ENCODE results near the gene JAK3.
"Not testable (repeated sequence)": the region's sequence is repeated elsewhere in the genome, so short reads cannot be mapped to it uniquely, and the experiment has no call there.

Gene JAK3

GRCh38 chr19:17803264-17803896 is 44.4 kb downstream of the JAK3 start:
- no peak for DNase-seq (ENCODE audit: low read depth)

DNA sequence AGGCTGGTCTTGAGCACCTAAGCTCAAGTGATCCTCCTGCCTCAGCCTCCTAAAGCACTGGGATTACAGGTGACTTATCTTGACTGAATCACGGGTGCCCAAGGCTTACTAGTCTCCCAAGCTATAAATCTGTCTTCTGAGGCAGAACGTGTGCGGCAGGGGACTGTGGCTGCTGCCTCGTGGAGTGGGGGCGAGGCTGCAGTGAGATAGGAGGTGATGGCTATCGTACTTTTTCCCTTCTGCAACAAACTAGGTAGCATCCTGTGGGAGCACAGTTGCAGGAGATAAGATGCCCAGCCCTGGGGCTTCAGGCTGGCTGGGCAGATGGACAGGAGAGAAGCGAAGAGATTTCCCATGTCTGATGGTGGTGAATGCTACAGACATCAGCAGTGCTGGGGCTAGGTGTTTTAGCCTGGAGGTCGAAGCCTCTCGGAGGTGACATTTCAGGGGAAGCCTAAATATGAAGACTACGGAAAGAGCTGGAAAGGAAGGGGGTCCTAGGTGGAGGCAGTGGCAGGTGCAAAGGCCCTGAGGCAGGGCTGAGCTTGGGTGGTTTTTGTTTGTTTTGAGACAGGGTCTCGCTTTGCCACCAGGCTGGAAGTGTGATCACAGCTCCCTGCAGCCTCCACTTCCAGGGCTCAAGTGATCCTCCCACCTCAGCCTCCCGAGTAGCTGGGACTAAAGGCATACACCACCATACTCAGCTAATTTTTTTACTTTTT is 45.5 kb downstream of the JAK3 start:
- no peak for DNase-seq (ENCODE audit: low read depth)

- DNase-seq (ENCODE audit: low read depth), result not testable (repeated sequence)
These were observed 49.2 kb downstream of the JAK3 start for GRCh38 chr19:17798599-17798998.

GRCh38 chr19:17797424-17798201 is 50.2 kb downstream of the JAK3 start:
- no peak for DNase-seq (ENCODE audit: low read depth)

DNA sequence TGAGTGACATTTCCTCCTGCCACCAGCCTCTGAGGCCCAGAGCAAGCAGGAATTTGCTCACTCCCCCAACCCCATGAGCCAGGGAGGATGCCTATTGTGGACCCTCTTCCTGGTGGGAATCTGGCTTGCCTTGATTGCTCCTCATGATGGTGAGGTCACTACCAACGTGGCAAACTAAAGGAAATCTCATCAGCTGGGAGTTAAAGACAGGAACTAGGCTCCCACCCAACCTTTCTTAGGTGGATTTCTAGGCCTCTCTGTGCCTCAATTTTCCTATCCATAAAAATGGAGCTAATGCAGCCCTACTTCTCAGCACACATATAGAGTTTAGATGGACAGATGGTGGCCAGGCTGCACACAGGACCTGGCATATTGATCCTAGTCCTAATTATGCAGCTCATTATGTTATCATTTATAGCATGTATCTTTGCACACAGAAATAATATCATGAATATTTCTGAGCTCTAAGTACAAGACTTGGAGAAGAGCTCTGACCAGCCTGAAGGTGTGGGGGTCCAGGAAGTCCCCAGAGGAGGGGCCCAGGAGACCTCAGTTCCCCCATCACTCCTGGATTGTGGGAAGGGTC is 50.9 kb downstream of the JAK3 start:
- no peak for DNase-seq (ENCODE audit: low read depth)

DNA sequence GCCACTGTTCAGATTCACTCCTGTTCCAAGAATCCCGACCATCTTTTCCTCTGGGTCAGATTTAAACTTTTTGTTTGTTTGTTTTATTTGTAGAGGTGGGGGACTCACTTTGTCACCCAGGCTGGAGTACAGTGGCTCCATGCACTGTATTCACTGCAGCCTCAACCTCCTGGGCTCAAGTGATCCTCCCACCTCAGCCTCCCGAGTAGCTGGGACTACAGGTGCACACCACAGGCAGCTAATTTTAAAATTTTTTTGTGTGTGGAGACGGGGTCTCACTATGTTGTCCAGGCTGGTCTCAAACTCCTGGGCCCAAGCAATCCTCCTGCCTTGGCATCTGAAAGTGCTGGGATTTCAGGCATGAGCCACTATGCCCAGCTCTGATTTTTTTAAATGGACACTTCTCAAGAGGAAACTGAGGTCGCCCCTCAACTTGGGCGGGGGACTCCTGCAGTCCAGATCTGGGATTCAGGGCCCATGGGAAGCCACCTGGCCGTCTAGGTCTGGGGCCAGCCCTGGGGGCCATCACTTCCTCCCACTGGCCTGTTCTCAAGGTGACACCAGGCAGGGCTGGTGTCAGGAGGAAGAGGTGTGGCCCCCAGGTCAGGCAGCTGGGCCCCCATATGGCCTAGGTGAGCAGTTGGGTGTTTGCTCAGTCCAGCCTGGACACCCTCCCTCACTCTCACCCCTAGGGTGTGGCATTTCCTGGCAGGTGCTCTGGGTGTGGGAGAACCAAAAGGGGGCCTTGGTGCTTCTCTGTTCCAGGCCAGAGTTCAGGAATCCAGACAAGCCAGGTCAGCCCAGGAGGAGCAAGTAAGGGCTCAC is 51.6 kb downstream of the JAK3 start:
- no peak for DNase-seq (ENCODE audit: low read depth)

- DNase-seq (ENCODE audit: low read depth), result no peak
These were observed 52.3 kb downstream of the JAK3 start for GRCh38 chr19:17795495-17795856.

DNA sequence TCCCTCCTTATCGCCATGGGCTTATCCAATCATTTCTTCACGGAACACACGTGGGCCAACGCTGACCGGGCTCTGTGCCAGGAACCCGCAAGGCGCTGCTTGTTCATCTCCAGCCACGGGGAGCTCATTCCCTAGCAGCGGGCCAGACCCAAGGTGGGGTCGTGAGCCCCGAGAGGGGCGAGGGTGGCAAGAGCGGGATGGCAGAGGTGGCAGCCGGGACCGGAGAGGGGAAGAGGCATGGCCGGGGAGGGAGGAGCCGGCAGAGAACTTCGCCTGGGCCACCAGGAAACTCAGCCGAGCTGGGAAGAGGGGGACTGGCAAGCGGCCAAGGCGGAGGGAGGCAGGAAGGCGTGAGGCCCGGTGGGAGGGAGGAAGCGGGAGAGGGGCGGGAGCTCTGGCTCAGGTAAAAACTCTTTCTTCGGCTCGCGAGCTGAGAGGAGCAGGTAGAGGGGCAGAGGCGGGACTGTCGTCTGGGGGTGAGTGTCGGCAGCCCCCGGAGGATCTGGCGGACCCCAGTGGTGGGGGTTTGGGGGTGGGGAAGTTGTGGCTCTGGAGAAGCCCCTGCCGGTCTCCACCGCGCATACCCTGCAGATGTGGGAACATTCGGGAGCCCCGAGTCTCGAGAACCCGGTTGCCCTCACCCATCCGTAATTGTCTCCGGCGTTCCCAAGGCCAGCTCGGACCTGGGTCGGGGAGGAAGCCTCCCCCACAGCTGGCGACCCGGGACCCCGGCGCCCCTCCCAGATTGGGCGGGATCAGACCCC is 52.9 kb downstream of the JAK3 start, which contains the start of gene B3GNT3:
Gene B3GNT3 (plus strand): TSS at position 408 of the 764 bp plus-strand sequence. CDS start 12,670 bp downstream, outside the sequence.
- no peak for DNase-seq (ENCODE audit: low read depth)

DNA sequence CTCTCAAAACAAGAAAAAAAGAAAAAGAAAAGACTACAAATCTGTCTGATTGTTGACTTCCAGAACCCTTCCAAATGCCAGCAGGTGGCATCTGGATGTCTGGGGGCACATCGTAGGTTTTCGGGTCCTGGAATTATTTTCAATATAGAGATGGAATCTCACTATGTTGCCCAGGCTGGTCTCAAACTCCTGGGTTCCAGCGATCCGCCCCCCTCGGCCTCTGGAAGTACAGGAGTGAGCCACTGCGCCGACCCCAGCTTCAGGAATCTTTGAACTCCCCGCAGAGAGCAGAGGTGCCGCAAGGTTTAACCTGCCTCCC is 53.4 kb downstream of the JAK3 start:
- DNase-seq (ENCODE audit: low read depth), result no peak

- no peak for DNase-seq (ENCODE audit: low read depth)
These were observed 57.6 kb downstream of the JAK3 start for GRCh38 chr19:17790059-17790780.

DNA sequence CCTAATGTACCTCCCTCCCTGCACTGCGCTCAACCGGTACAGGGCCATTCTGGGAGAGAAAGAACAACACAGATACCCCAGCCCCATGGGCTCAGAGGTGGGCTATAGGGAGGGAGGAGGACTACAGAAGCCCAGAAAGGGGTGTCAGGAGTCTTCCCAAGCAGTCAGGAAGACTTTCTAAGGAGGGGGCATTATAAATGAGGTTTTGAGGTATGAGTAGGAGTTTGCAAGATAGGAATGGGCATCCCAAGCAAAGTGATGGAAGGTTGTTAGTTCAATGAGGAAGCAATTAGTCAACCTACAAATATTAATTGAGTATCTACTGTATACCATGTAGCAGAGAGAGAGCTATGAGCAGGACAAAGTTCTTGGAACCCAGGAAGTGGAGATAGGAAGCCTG is 59.1 kb downstream of the JAK3 start:
- DNase-seq (ENCODE audit: low read depth), result no peak

- DNase-seq (ENCODE audit: low read depth), result no peak
These were observed 60.4 kb downstream of the JAK3 start for GRCh38 chr19:17787274-17787913.

DNA sequence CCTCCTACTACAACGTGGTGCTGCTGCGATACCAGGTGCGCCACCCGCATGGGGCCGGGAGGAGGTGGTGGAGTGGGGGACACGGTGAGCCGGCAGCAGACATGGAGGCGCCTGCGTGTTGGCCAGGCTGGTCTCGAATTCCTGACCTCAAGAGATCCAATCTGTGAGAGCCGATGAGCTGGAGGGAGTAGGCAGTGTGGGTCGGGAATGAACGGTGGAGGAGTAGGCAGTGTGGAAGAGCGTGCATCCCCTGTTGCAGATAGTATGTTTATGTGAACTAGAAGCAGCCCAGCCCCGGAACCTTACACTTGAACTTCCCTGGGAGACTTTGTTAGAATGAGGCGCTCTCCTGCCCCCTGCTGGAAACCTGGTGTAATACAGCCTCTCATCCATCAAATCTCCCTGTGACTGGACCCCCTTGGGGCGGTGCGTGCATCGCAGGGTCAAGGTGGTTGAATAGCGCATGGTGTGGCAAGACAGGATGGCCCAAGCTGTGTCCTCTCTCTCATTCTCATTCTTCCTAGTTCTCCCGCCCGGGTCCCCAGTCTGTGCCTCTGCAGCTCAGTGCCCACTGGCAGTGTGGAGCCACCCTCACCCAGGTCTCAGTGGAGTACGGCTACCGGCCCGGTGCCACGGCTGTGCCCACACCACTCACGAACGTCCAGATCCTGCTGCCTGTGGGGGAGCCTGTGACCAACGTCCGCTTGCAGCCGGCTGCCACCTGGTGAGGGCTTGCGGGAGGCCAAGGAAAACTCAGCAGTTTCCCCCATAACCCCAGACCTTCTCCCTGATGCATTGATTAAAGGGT is 63.4 kb downstream of the JAK3 start:
- peak; percentile 43 for DNase-seq (ENCODE audit: low read depth)

- not testable (repeated sequence) for DNase-seq (ENCODE audit: low read depth)
These were observed 64.1 kb downstream of the JAK3 start for GRCh38 chr19:17783721-17784120.

- DNase-seq (ENCODE audit: low read depth), result no peak
These were observed 67.0 kb downstream of the JAK3 start for GRCh38 chr19:17780781-17781180.

GRCh38 chr19:17778968-17779929 is 68.5 kb downstream of the JAK3 start:
- no peak for DNase-seq (ENCODE audit: low read depth)

- DNase-seq (ENCODE audit: low read depth), result no peak
These were observed 69.4 kb downstream of the JAK3 start for GRCh38 chr19:17778251-17778967.

Measured in fibroblast of the conjunctiva (primary cell).